Aorta (tissue), 5 donors: ENCODE measurements around the gene GPR171. TPM values are rescaled to one million over a fixed set of nuclear protein-coding genes. Genes with fewer than 3 reads are reported as not detected.

Source experiments
- ATAC-seq: fragments of 200-7000 bp; cut with Tn5 transposase; one replicate; pipeline ENCODE4 v1.9.1; 2022; ENCODE audit warnings: moderate library complexity; ENCODE audit not compliant: low FRiP score
- DNase-seq, 2 donors: peaks; one replicate each; pipeline ENCODE4 v3.0.0-alpha.2; 2020
- H3K27ac ChIP-seq, 2 donors: one replicate each; pipeline ENCODE4 v1.5.1; 2013; ENCODE audit warnings: low read length in 2 of 2, mild to moderate bottlenecking in 2 of 2, moderate library complexity in 2 of 2, control low read depth in 1 of 2, inconsistent platforms in 1 of 2, low read depth in 1 of 2
- H3K27me3 ChIP-seq, 2 donors: one replicate each; pipeline ENCODE4 v1.6.1; 2013; ENCODE audit warnings: control low read depth in 1 of 2, low read length in 1 of 2, mild to moderate bottlenecking in 1 of 2, moderate library complexity in 1 of 2; ENCODE audit not compliant: insufficient read depth in 2 of 2, control insufficient read depth in 1 of 2
- H3K36me3 ChIP-seq, 2 donors: one replicate each; pipeline ENCODE4 v1.6.1; 2013; ENCODE audit warnings: control low read depth in 1 of 2, low read length in 1 of 2, mild to moderate bottlenecking in 1 of 2; ENCODE audit not compliant: insufficient read depth in 2 of 2, control insufficient read depth in 1 of 2
- H3K4me1 ChIP-seq, 2 donors: one replicate each; pipeline ENCODE4 v1.6.1; 2013; ENCODE audit warnings: low read length in 2 of 2, control low read depth in 1 of 2, mild to moderate bottlenecking in 1 of 2, moderate library complexity in 1 of 2; ENCODE audit not compliant: insufficient read depth in 2 of 2, control insufficient read depth in 1 of 2
- H3K4me3 ChIP-seq, 2 donors: one replicate each; pipeline ENCODE4 v1.5.1; 2013; ENCODE audit warnings: low read length in 2 of 2, control low read depth in 1 of 2, mild to moderate bottlenecking in 1 of 2
- H3K9me3 ChIP-seq: one replicate; pipeline ENCODE4 v1.6.1; 2013; ENCODE audit warnings: mild to moderate bottlenecking, low read length; ENCODE audit not compliant: control insufficient read depth
- WGBS, 2 donors: extraction: QIAGEN DNeasy Blood & Tissue Kit; methylation state at CpG; one replicate each; pipeline ENCODE4 v1.1.7; 2013; 5-methylcytosine and 5-hydroxymethylcytosine counted together
- intact Hi-C, 2 donors: fragments of 100-400 bp; cut with DNase I; formaldehyde crosslinking; loops; one replicate each; pipeline versions ENCODE4 v1.14.2 to v1.15.0; 2022
- polyA plus RNA-seq, 2 donors: library from polyadenylated mRNA; stranded (reverse); fragments of 200-250 nt; gene quantifications; one replicate each; pipeline ENCODE4 v1.2.3, GENCODE V29; 2013
- total RNA-seq, 2 donors: library from RNA; stranded (reverse); fragmentation: NEBNext Ultra II Directional; extraction: Animal tissue kit (Norgen Biotek cat#: 25700); gene quantifications; one replicate each; pipeline ENCODE4 v1.2.1, GENCODE V29; 2021
- donor health status: healthy with polysubstance abuse.
- donor health status: Bipolar disorder and iron deficiency.
- donor health status: DM: no; HTN: no; CAD: no.
- donor health status: DM: no; HTN: no; CAD: no.
- donor health status: DM: yes; HTN: yes; CAD: no.

GPR171 gene
- total and polyA plus RNA-seq, 4 donors = 0.96 to 1.2 (median 1.0) TPM; not detected in 1

DNA sequence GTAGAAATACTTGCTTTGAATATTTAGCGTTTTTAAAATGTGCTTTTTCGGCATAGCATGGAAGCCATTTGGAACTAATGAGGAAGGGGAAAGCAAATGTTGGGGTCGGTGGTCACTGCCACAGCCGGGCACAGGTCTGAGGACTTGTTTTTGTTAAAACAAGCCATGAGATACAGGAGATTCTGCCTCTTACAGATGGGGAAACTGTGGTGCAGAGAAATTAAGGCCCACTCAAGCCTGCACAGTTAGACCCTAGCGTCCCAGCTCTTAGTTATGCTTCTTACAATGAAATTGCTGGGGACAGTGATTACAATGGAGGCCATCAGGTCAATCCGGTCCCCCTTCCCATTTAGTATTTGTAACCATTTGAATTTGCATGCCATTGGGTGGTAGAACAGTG, 2.5 kb upstream of the GPR171 start:
- Histone ChIP-seq H3K9me3 (no peaks in the 10 kb centered on the region), H3K36me3 (no peaks in the 10 kb centered on the region), H3K4me1 (no peaks in the 10 kb centered on the region), H3K27me3 (no peaks in the 10 kb centered on the region), H3K4me3 (no peak overlapping the region), H3K27ac (no peak overlapping the region)
- 94 to 96% methylated on average over 6 of the region's 6 CpGs for WGBS, 2 donors
- DNase-seq (no peak), ATAC-seq (no peak)
- intact Hi-C loops = no loop called here

DNA sequence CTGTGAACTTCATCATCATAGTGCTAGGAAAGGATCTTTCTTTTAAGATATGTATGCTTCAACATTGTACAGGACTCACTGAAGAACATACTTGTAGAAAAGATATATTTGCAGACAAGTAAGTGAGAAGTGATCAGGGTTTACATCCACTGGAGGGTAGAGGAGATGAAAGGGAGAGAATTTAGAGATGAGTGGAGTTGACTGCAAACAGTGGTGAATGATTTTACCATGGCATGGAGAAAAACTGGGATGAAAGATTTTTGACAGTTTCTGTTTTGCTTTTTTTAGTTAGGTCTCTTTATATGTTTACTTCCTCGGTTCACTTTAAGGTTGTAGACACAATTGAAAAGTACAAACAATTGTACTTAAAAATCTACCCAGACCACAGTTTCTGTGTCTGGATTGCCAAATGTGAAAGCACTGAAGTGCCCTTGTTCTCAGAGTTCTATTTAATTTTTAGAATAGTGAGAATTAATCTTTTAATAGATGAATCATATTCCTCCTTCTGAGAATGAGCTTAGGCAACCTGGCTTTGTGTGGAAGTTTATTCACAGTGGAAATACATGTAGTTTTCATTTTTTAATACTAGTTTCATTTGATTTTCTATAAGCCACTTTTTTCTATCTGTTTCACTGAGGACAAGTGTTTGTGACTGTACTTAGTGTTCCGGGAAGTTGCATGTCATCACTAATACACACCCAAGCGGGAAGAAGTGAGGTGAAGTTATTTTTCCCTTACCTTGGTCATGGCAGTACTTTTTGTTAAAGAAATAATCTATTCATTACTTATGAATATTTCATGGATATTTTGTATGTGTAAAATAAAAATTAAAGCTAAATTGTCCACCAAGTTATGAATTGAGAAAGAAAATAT, 1.8 kb upstream of the GPR171 start:
- 86% methylated on average over 3 of the region's 3 CpGs for WGBS, 2 donors
- no peaks in the 10 kb centered on the region for H3K9me3 ChIP-seq
- no peak for DNase-seq
- no peak for ATAC-seq
- no peaks in the 10 kb centered on the region for H3K4me1 ChIP-seq
- no peaks in the 10 kb centered on the region for H3K36me3 ChIP-seq
- H3K27ac ChIP-seq = no peak overlapping the region
- intact Hi-C loops = no loop called here
- no peak overlapping the region for H3K4me3 ChIP-seq
- no peaks in the 10 kb centered on the region for H3K27me3 ChIP-seq

- intact Hi-C loops = no loop called here
- H3K27ac ChIP-seq = no peak overlapping the region
- DNase-seq = no peak
- H3K36me3 ChIP-seq = no peaks in the 10 kb centered on the region
- no peak overlapping the region for H3K4me3 ChIP-seq
- no peaks in the 10 kb centered on the region for H3K4me1 ChIP-seq
- no peak for ATAC-seq
- no peaks in the 10 kb centered on the region for H3K9me3 ChIP-seq
- 95 to 96% methylated on average over 7 of the region's 7 CpGs for WGBS, 2 donors
- no peaks in the 10 kb centered on the region for H3K27me3 ChIP-seq
These were observed 1.8 kb downstream of the GPR171 start for GRCh38 chr3:151201051-151201730.

DNA sequence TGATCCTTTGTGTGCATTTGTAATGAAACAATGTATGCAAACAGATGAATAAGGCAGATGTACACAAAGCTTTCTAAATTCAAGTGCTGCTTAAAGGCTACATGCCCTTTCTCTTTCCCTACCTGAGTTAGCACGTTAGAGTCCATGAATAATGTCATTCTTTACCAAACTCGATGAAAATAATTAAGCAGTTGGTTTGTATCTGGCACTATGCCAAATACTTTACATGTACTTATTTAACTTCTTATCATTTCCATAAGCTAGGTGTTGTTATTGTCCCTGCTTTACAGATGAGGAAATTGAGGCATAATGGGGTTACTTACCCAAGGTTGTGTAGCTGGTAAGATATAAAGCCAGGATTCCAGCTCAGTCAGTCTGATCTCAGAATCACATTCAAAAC, 2.4 kb downstream of the GPR171 start:
- WGBS, 2 donors = 69 to 80% methylated on average over 2 of the region's 2 CpGs

GRCh38 chr3:151199554-151200438, 3.2 kb downstream of the GPR171 start:
- DNase-seq (no peak), ATAC-seq (no peak)
- H3K36me3 ChIP-seq = no peaks in the 10 kb centered on the region
- H3K4me1 ChIP-seq = no peaks in the 10 kb centered on the region
- intact Hi-C loops = no loop called here
- no peak overlapping the region for H3K4me3 ChIP-seq
- no peaks in the 10 kb centered on the region for H3K9me3 ChIP-seq
- H3K27ac ChIP-seq = no peak overlapping the region
- 92 to 96% methylated on average over 4 of the region's 4 CpGs for WGBS, 2 donors
- no peaks in the 10 kb centered on the region for H3K27me3 ChIP-seq

More for the DNA sequence above, 2.4 kb downstream of the GPR171 start:
- Histone ChIP-seq H3K27me3 (no peaks in the 10 kb centered on the region), H3K9me3 (no peaks in the 10 kb centered on the region), H3K36me3 (no peaks in the 10 kb centered on the region), H3K4me1 (no peaks in the 10 kb centered on the region), H3K4me3 (no peak overlapping the region), H3K27ac (no peak overlapping the region)
- DNase-seq (no peak), ATAC-seq (no peak)
- intact Hi-C loops = no loop called here

DNA sequence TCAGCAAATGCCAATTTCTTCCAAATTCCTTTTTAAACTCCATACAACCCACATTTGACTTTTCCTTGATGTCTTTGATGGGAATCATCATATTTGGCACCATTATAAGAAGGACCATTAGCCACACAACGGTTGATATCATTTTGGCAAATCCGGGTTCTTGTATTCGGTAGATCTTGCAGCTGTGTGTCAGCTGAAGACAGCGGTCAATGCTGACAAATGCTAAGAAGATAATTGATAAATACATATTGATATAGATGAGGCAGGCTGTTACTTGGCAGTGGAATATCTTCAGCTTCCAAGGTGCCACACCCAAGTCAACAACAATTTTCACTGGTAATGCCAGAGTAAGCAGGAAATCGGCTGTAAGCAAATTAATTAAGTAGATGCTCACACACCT, 4.2 kb downstream of the GPR171 start:
- Histone ChIP-seq H3K4me1 (no peaks in the 10 kb centered on the region), H3K9me3 (no peaks in the 10 kb centered on the region), H3K27me3 (no peaks in the 10 kb centered on the region), H3K27ac (no peak overlapping the region), H3K4me3 (no peak overlapping the region), H3K36me3 (no peaks in the 10 kb centered on the region)
- WGBS, 2 donors = 97 to 98% methylated on average over 5 of the region's 5 CpGs
- no peak for ATAC-seq
- no peak for DNase-seq
- intact Hi-C loops = no loop called here

GRCh38 chr3:151197981-151198767, 4.8 kb downstream of the GPR171 start:
- H3K36me3 ChIP-seq = no peaks in the 10 kb centered on the region
- no peaks in the 10 kb centered on the region for H3K9me3 ChIP-seq
- DNase-seq = no peak
- ATAC-seq = no peak
- H3K27me3 ChIP-seq = no peaks in the 10 kb centered on the region
- 72 to 79% methylated on average over 6 of the region's 6 CpGs for WGBS, 2 donors
- no peak overlapping the region for H3K27ac ChIP-seq
- H3K4me1 ChIP-seq = no peaks in the 10 kb centered on the region
- intact Hi-C loops = no loop called here
- no peak overlapping the region for H3K4me3 ChIP-seq

DNA sequence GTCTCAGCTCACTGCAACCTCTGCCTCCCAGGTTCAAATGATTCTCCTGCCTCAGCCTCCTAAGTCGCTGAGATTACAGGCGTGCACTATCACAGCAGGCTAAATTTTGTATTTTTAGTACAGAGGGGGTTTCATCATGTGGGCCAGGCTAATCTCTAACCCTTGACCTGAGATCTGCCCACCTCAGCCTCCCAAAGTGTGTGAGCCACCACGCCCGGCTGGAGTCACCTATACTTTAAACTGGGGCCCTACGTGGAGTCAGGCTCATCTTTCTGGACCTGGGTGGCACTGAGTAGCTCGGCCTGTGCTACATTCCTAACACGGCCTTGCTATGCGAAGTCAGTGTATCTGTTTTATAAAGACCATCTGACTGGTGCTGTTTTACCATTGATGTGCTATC, 5.8 kb downstream of the GPR171 start:
- no peak for ATAC-seq
- no peak overlapping the region for H3K4me3 ChIP-seq
- WGBS, 2 donors = 98% methylated on average over 8 of the region's 8 CpGs
- H3K4me1 ChIP-seq = no peaks in the 10 kb centered on the region
- no peaks in the 10 kb centered on the region for H3K9me3 ChIP-seq
- no peak overlapping the region for H3K27ac ChIP-seq
- H3K36me3 ChIP-seq = no peaks in the 10 kb centered on the region
- no peak for DNase-seq
- intact Hi-C loops = no loop called here
- no peaks in the 10 kb centered on the region for H3K27me3 ChIP-seq
